Endothelial cell of umbilical vein (primary cell): Measurements from ENCODE around the gene ATP5PD. TPM values are rescaled to one million over a fixed set of nuclear protein-coding genes. Genes with fewer than 3 reads are reported as not detected.

ENCODE experiments used
- BruUV-seq: library from RNA; stranded (reverse); fragments of 400-500 nt; replicated peaks from 2 replicates; lab custom pipeline; 2021; lab: Mats Ljungman, UMichigan
- CTCF ChIA-PET: fragments of 300-600, 350-600 bp; sonication (Branson Sonifier 250); formaldehyde crosslinking; loops from one replicate; lab custom pipeline; 2021; ENCODE audit warnings: antibody characterized with exemption, inconsistent platforms; lab: Charles Lee
- POLR2A ChIA-PET: fragments of 300-600, 350-600 bp; sonication (Branson Sonifier 250); formaldehyde crosslinking; loops from one replicate; lab custom pipeline; 2021; ENCODE audit warnings: antibody characterized with exemption, inconsistent platforms; lab: Charles Lee
- DNase-seq: peaks from one replicate; pipeline ENCODE4 v3.0.0-alpha.2; 2011; ENCODE audit warnings: low read depth, low spot score
- FAIRE-seq: peaks from 2 replicates; lab custom pipeline; 2011; peaks lifted over from hg19 to GRCh38; lab: Jason Lieb, UNC
- H2AFZ ChIP-seq: 2 replicates; pipeline ENCODE4 v1.6.0; 2012; ENCODE audit warnings: low read depth, low read length, control low read depth, inconsistent platforms
- H3K27ac ChIP-seq: 2 replicates; pipeline ENCODE4 v1.5.1; 2011; ENCODE audit warnings: low read depth, mild to moderate bottlenecking, control low read depth, low read length, moderate library complexity; ENCODE audit not compliant: insufficient read depth
- H3K27me3 ChIP-seq, 2 experiments: 2 replicates each; pipeline versions ENCODE4 v1.6.0 to v1.6.1; 2011; ENCODE audit warnings: low read length in 2 of 2, mixed read lengths in 1 of 2; ENCODE audit not compliant: control insufficient read depth in 2 of 2, insufficient read depth in 2 of 2
- H3K36me3 ChIP-seq, 2 experiments: 2 replicates in 1 of 2; 3 replicates in 1 of 2; pipeline ENCODE4 v1.5.1; 2011; ENCODE audit warnings: low read length in 2 of 2, mild to moderate bottlenecking in 1 of 2, moderate library complexity in 1 of 2; ENCODE audit not compliant: control insufficient read depth in 2 of 2, insufficient read depth in 2 of 2; ENCODE audit errors: extremely low read depth in 1 of 2
- H3K4me1 ChIP-seq: 3 replicates; pipeline ENCODE4 v1.5.1; 2011; ENCODE audit warnings: mild to moderate bottlenecking, low read length; ENCODE audit not compliant: control insufficient read depth, insufficient read depth; ENCODE audit errors: extremely low read depth
- H3K4me2 ChIP-seq: 2 replicates; pipeline ENCODE4 v1.6.1; 2011; ENCODE audit warnings: low read length, control low read depth, mixed read lengths; ENCODE audit not compliant: insufficient read depth
- H3K4me3 ChIP-seq, 3 experiments: fragments of 200-600 bp in 1 of 3; sonication (generic), shearing (Covaris generic) in 1 of 3; replicated peaks in 1 of 3; 2 replicates each; pipeline ENCODE4 v1.5.1; 2011 to 2016; ENCODE audit warnings: control low read depth in 3 of 3, low read length in 3 of 3, mild to moderate bottlenecking in 2 of 3, inconsistent platforms in 1 of 3, low read depth in 1 of 3, moderate library complexity in 1 of 3; ENCODE audit not compliant: insufficient read depth in 1 of 3
- H3K79me2 ChIP-seq: 2 replicates; pipeline ENCODE4 v1.6.0; 2012; ENCODE audit warnings: low read length, inconsistent platforms; ENCODE audit not compliant: control insufficient read depth, insufficient read depth
- H3K9ac ChIP-seq: replicated peaks from 2 replicates; pipeline ENCODE3; 2011; ENCODE audit warnings: low read length, control low read depth; ENCODE audit not compliant: insufficient read depth; ENCODE audit errors: extremely low read depth
- H3K9me1 ChIP-seq: replicated peaks from 3 replicates; pipeline ENCODE4 v1.6.0; 2011; ENCODE audit warnings: mild to moderate bottlenecking, low read length; ENCODE audit not compliant: control insufficient read depth, insufficient read depth; ENCODE audit errors: extremely low read depth
- H3K9me3 ChIP-seq: replicated peaks from 2 replicates; pipeline ENCODE4 v1.5.1; 2012; ENCODE audit warnings: low read length, inconsistent platforms; ENCODE audit not compliant: control insufficient read depth, insufficient read depth
- H4K20me1 ChIP-seq: replicated peaks from 2 replicates; pipeline ENCODE3; 2011; ENCODE audit warnings: mild to moderate bottlenecking, low read length; ENCODE audit not compliant: control insufficient read depth, insufficient read depth; ENCODE audit errors: extremely low read depth
- EZH2 ChIP-seq: IDR thresholded peaks from 2 replicates; pipeline ENCODE4 v1.6.1; 2012; ENCODE audit warnings: borderline replicate concordance, low read depth, mild to moderate bottlenecking, moderate library complexity, low read length, inconsistent platforms; ENCODE audit not compliant: severe bottlenecking
- FOS ChIP-seq: IDR thresholded peaks from 2 replicates; pipeline ENCODE4 v1.6.1; 2011; ENCODE audit warnings: mild to moderate bottlenecking, low read length, moderate library complexity, borderline replicate concordance; ENCODE audit not compliant: insufficient read depth
- GATA2 ChIP-seq: IDR thresholded peaks from 2 replicates; pipeline ENCODE4 v1.7.0; 2011; ENCODE audit warnings: low read depth, mild to moderate bottlenecking, moderate library complexity, mixed read lengths, low read length; ENCODE audit not compliant: insufficient read length, insufficient read depth
- JUN ChIP-seq: IDR thresholded peaks from 2 replicates; pipeline ENCODE4 v1.6.1; 2011; ENCODE audit warnings: borderline replicate concordance, low read depth; ENCODE audit not compliant: insufficient read length, insufficient read depth
- MYC ChIP-seq: IDR thresholded peaks from one replicate; pipeline ENCODE4 v1.6.1; 2011; ENCODE audit warnings: mild to moderate bottlenecking, low read depth, low read length
- POLR2A ChIP-seq: IDR thresholded peaks from 2 replicates; pipeline ENCODE4 v1.6.1; 2012; ENCODE audit warnings: low read depth, mild to moderate bottlenecking, control low read depth, low read length
- POLR2AphosphoS5 ChIP-seq: IDR thresholded peaks from 2 replicates; pipeline ENCODE4 v1.6.1; 2012; ENCODE audit warnings: low read depth, mild to moderate bottlenecking, control low read depth, low read length, moderate library complexity; ENCODE audit not compliant: insufficient read depth
- dilution Hi-C: fragments of 300-500 bp; cut with MboI; formaldehyde crosslinking; loops from one replicate; pipeline ENCODE4 v1.15.0; 2019; ENCODE audit warnings: low sequenced_read_pairs; ENCODE audit not compliant: extremely low pct_ligation_motif_present
- intact Hi-C: fragments of 100-400 bp; cut with micrococcal nuclease; formaldehyde crosslinking; loops from one replicate; pipeline ENCODE4 v1.10.0; 2022
- polyA plus RNA-seq, 4 experiments: library from polyadenylated mRNA; depleted of rRNA in 3 of 4; stranded (reverse) in 3 of 4; unstranded in 1 of 4; fragments of >200 nt; gene quantifications; 2 replicates each; pipeline versions ENCODE4 v1.2.1 to v1.2.3, GENCODE V29; 2011 to 2012; ENCODE audit warnings: missing spikeins in 1 of 4
- total RNA-seq: library from RNA; stranded (reverse); gene quantifications from 2 replicates; pipeline ENCODE4 v1.2.3, GENCODE V29; 2021
- TF ChIP-seq, protein P1 (sequence below): IDR thresholded peaks from 2 replicates; pipeline ENCODE4 v1.6.1; 2011; ENCODE audit not compliant: insufficient read depth, insufficient read length
- TF ChIP-seq, protein P2 (sequence below), 2 donors: IDR thresholded peaks; 1 replicate in 1 of 2; 2 replicates in 1 of 2; pipeline ENCODE4 v1.5.1; 2011; ENCODE audit warnings: low read length in 2 of 2, mild to moderate bottlenecking in 2 of 2, moderate library complexity in 2 of 2, control low read depth in 1 of 2, inconsistent platforms in 1 of 2, low read depth in 1 of 2; ENCODE audit not compliant: insufficient read depth in 1 of 2; ENCODE audit errors: extremely low read depth in 1 of 2

Gene ATP5PD
- total and polyA plus RNA-seq, 2 donors (not counting 3 experiments of a cell fraction or from before 2014, with no cell fraction given) = 182 to 200 TPM

DNA sequence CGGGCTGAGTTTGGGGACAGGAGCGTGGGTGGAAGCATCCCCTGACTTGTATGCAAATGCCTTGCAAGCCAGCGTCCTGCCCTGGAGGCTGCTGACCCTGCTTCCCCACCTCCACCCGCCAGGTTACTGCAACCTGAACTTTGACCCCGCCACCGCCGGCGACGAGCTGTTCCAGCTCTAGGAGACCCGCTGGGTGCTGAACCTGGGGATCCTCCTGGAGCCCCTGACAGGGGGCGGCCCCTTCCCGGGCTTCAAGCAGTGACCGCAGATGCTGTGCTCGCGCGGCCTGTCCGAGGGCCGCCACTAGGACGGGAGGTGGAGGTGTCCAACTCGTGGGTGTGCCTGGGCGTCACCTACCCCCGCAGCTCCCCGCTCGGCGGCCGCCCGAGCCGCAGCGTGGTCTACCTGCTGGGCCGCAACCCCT lies 30.3 kb upstream of the ATP5PD start:
- POLR2A ChIA-PET = no interaction called here
- Histone ChIP-seq H3K9me3 (no peaks in the 10 kb centered on the region), H2AFZ (peak overlapping the region; percentile 97), H3K4me1 (peaks cover 16% of the 10 kb centered on the region), H3K4me3 (peak overlapping the region in 1 of 3 experiments; percentile 34), H3K9ac (peak overlapping the region; percentile 24), H3K27me3 (no peaks in the 10 kb centered on the region), H3K27ac (peak overlapping the region; percentile 16), H3K36me3 (no peaks in the 10 kb centered on the region), H3K4me2 (peak overlapping the region; percentile 53), H3K79me2 (no peaks in the 10 kb centered on the region), H3K9me1 (no peaks in the 10 kb centered on the region), H4K20me1 (no peaks in the 10 kb centered on the region)
- DNase-seq (no peak), FAIRE-seq (no peak)
- no TSS peak for BruUV-seq
- TF ChIP-seq JUN (no peak), GATA2 (no peak), FOS (no peak), MYC (no peak), EZH2 (no peak), POLR2A (no peak), POLR2AphosphoS5 (no peak)
- TF ChIP-seq, protein P1, sequence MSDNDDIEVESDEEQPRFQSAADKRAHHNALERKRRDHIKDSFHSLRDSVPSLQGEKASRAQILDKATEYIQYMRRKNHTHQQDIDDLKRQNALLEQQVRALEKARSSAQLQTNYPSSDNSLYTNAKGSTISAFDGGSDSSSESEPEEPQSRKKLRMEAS = no peak
- TF ChIP-seq, protein P2, sequence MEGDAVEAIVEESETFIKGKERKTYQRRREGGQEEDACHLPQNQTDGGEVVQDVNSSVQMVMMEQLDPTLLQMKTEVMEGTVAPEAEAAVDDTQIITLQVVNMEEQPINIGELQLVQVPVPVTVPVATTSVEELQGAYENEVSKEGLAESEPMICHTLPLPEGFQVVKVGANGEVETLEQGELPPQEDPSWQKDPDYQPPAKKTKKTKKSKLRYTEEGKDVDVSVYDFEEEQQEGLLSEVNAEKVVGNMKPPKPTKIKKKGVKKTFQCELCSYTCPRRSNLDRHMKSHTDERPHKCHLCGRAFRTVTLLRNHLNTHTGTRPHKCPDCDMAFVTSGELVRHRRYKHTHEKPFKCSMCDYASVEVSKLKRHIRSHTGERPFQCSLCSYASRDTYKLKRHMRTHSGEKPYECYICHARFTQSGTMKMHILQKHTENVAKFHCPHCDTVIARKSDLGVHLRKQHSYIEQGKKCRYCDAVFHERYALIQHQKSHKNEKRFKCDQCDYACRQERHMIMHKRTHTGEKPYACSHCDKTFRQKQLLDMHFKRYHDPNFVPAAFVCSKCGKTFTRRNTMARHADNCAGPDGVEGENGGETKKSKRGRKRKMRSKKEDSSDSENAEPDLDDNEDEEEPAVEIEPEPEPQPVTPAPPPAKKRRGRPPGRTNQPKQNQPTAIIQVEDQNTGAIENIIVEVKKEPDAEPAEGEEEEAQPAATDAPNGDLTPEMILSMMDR (IDR thresholded peaks at IDR 0.05; ENCODE audit: extremely low read depth in 1 of 2, insufficient read depth in 1 of 2, low read depth in 1 of 2, low read length in 2 of 2) = no peak
- intact Hi-C loops (loop anchor here (1.0 to 2.0 kb wide), 2 partner anchors 10 to 28 kb away; partner anchors contain the start of gene SLC16A5), dilution Hi-C loops (no loop called here)
- CTCF ChIA-PET = interaction anchor here (0.8 to 3.5 kb wide), 6 partner anchors 17 to 37 kb away, joined by 3 to 15 read pairs (median 4); partner anchors contain the start of gene ARMC7
